SK-N-SH treated with all-trans-retinoic acid at 6 μM for 48 hours (cell line): ENCODE data around the gene IL3RA.

ENCODE experiments used
- BACH2 ChIP-seq: fragments of 250-450 bp; sonication (Bioruptor Pico); IDR thresholded peaks from 2 replicates; pipeline ENCODE4 v1.9.0; 2021; ENCODE audit warnings: mild to moderate bottlenecking, borderline replicate concordance
- GLIS3 ChIP-seq: fragments of 250-450 bp; sonication (Bioruptor Pico); IDR thresholded peaks from 2 replicates; pipeline ENCODE4 v1.5.0; 2020; ENCODE audit warnings: mild to moderate bottlenecking, moderate library complexity
- ISL1 ChIP-seq: fragments of 250-450 bp; sonication (Bioruptor Pico); IDR thresholded peaks from 2 replicates; pipeline ENCODE4 v2.1.2; 2022; ENCODE audit warnings: mild to moderate bottlenecking, moderate library complexity
- OSR1 ChIP-seq: fragments of 250-450 bp; sonication (Bioruptor Pico); IDR thresholded peaks from 2 replicates; pipeline ENCODE4 v1.8.0; 2022; ENCODE audit warnings: moderate library complexity, mild to moderate bottlenecking, inconsistent platforms
- RARB ChIP-seq: fragments of 250-450 bp; sonication (Bioruptor Pico); IDR thresholded peaks from 2 replicates; pipeline ENCODE4 v1.8.0; 2021; ENCODE audit warnings: mild to moderate bottlenecking, moderate library complexity
- SNAI2 ChIP-seq: fragments of 250-450 bp; sonication (Bioruptor Pico); IDR thresholded peaks from 2 replicates; pipeline ENCODE4 v1.5.0; 2020; ENCODE audit warnings: mild to moderate bottlenecking, moderate library complexity
- ZC3H10 ChIP-seq: fragments of 250-450 bp; sonication (Bioruptor Pico); IDR thresholded peaks from 2 replicates; pipeline ENCODE4 v1.5.1; 2021; ENCODE audit warnings: mild to moderate bottlenecking, moderate library complexity
- ZFP3 ChIP-seq: fragments of 250-450 bp; sonication (Bioruptor Pico); IDR thresholded peaks from 2 replicates; pipeline ENCODE4 v1.5.0; 2020; ENCODE audit warnings: mild to moderate bottlenecking, moderate library complexity
- ZNF565 ChIP-seq: fragments of 450-650 bp; formaldehyde crosslinking; conservative IDR thresholded peaks from 2 replicates; pipeline ENCODE4 v1.5.0; 2020; ENCODE audit warnings: low read depth, mild to moderate bottlenecking, moderate library complexity
- ZNF70 ChIP-seq: fragments of 450-650 bp; formaldehyde crosslinking; IDR thresholded peaks from 2 replicates; pipeline ENCODE4 v1.5.0; 2020; ENCODE audit warnings: mild to moderate bottlenecking, moderate library complexity
- ZNF8 ChIP-seq: fragments of 450-650 bp; formaldehyde crosslinking; IDR thresholded peaks from 2 replicates; pipeline ENCODE4 v1.5.0; 2020; ENCODE audit warnings: mild to moderate bottlenecking, moderate library complexity
- TF ChIP-seq, protein P1 (sequence below): fragments of 250-450 bp; sonication (Bioruptor Pico); IDR thresholded peaks from 2 replicates; pipeline ENCODE4 v1.8.0; 2020; ENCODE audit warnings: mild to moderate bottlenecking, moderate library complexity, borderline replicate concordance
- TF ChIP-seq, protein P2 (sequence below): fragments of 250-450 bp; sonication (Bioruptor Pico); IDR thresholded peaks from 2 replicates; pipeline ENCODE4 v1.5.1; 2020; ENCODE audit warnings: low read depth, mild to moderate bottlenecking, moderate library complexity

DNA sequence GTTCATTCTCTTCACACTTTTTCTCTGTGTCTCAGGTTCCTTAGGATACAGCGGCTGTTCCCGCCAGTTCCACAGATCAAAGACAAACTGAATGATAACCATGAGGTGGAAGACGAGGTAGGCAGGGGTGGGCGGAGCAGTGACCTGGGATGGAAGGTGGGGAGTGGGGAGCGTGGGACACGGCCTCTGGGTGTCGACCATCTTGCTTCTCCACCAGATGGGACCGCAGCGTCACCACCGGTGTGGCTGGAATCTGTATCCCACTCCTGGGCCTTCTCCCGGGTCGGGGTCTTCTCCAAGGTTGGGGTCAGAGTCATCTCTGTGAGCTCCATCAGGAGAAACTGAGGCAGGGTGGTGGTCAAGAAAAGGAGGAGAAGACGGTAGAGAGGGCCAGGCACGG, 31.2 kb upstream of the IL3RA start:
- TF ChIP-seq, protein P1, sequence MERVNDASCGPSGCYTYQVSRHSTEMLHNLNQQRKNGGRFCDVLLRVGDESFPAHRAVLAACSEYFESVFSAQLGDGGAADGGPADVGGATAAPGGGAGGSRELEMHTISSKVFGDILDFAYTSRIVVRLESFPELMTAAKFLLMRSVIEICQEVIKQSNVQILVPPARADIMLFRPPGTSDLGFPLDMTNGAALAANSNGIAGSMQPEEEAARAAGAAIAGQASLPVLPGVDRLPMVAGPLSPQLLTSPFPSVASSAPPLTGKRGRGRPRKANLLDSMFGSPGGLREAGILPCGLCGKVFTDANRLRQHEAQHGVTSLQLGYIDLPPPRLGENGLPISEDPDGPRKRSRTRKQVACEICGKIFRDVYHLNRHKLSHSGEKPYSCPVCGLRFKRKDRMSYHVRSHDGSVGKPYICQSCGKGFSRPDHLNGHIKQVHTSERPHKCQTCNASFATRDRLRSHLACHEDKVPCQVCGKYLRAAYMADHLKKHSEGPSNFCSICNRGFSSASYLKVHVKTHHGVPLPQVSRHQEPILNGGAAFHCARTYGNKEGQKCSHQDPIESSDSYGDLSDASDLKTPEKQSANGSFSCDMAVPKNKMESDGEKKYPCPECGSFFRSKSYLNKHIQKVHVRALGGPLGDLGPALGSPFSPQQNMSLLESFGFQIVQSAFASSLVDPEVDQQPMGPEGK (CRISPR knock-in tag): no peak
- TF ChIP-seq RARB (no peak), ZNF565 (CRISPR knock-in tag) (no peak), SNAI2 (no peak), ZFP3 (CRISPR knock-in tag) (no peak), OSR1 (CRISPR knock-in tag) (no peak), ZC3H10 (CRISPR knock-in tag) (no peak), BACH2 (CRISPR knock-in tag) (no peak), GLIS3 (CRISPR knock-in tag) (no peak), ZNF8 (CRISPR knock-in tag) (no peak), ZNF70 (no peak), ISL1 (CRISPR knock-in tag) (no peak)
- TF ChIP-seq, protein P2, sequence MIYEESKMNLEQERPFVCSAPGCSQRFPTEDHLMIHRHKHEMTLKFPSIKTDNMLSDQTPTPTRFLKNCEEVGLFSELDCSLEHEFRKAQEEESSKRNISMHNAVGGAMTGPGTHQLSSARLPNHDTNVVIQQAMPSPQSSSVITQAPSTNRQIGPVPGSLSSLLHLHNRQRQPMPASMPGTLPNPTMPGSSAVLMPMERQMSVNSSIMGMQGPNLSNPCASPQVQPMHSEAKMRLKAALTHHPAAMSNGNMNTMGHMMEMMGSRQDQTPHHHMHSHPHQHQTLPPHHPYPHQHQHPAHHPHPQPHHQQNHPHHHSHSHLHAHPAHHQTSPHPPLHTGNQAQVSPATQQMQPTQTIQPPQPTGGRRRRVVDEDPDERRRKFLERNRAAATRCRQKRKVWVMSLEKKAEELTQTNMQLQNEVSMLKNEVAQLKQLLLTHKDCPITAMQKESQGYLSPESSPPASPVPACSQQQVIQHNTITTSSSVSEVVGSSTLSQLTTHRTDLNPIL (CRISPR knock-in tag): no peak
